OCI-LY1 (cell line): ENCODE data around the gene GPR179.
A peak's percentile ranks its signal among the peaks of the same experiment; 100 is the strongest.

Source experiments
- H2AFZ ChIP-seq: fragments of 200-600 bp; sonication (generic), shearing (Covaris generic); 2 replicates; pipeline ENCODE4 v1.6.0; 2014; ENCODE audit warnings: antibody characterized with exemption, mild to moderate bottlenecking, low read length
- H3F3A ChIP-seq: fragments of 200-600 bp; sonication (generic), shearing (Covaris generic); 2 replicates; pipeline ENCODE4 v1.6.0; 2014; ENCODE audit warnings: mild to moderate bottlenecking, antibody characterized with exemption, low read length, moderate library complexity; ENCODE audit not compliant: insufficient read depth
- H3K27ac ChIP-seq: fragments of 200-600 bp; sonication (generic); 2 replicates; pipeline ENCODE4 v1.5.1; 2014; ENCODE audit warnings: low read length, mixed run types, mild to moderate bottlenecking, low read depth; ENCODE audit not compliant: poor library complexity, severe bottlenecking
- H3K27me3 ChIP-seq: fragments of 200-600 bp; sonication (generic); 2 replicates; pipeline ENCODE4 v1.6.0; 2014; ENCODE audit warnings: antibody characterized with exemption, mild to moderate bottlenecking, low read length, moderate library complexity; ENCODE audit not compliant: insufficient read depth
- H3K36me3 ChIP-seq: fragments of 200-600 bp; sonication (generic); 2 replicates; pipeline ENCODE4 v1.6.1; 2014; ENCODE audit warnings: mild to moderate bottlenecking, antibody characterized with exemption, low read length, moderate library complexity, mixed read lengths; ENCODE audit not compliant: insufficient read depth
- H3K4me1 ChIP-seq: fragments of 200-600 bp; sonication (generic); 2 replicates; pipeline ENCODE4 v1.5.1; 2014; ENCODE audit warnings: mild to moderate bottlenecking, low read length, moderate library complexity; ENCODE audit not compliant: insufficient read depth, severe bottlenecking
- H3K4me2 ChIP-seq: fragments of 200-600 bp; sonication (generic), shearing (Covaris generic); 2 replicates; pipeline ENCODE4 v1.6.1; 2014; ENCODE audit warnings: low read length
- H3K4me3 ChIP-seq: fragments of 200-600 bp; sonication (generic); 2 replicates; pipeline ENCODE4 v1.5.1; 2014; ENCODE audit warnings: low read length, low read depth, mild to moderate bottlenecking, mixed read lengths; ENCODE audit not compliant: poor library complexity, severe bottlenecking
- H3K79me2 ChIP-seq: fragments of 200-600 bp; shearing (Covaris generic); 2 replicates; pipeline ENCODE4 v1.6.1; 2016; ENCODE audit warnings: mixed run types, low read length, mixed read lengths; ENCODE audit not compliant: insufficient read depth
- H3K9ac ChIP-seq: fragments of 200-600 bp; sonication (generic), shearing (Covaris generic); 2 replicates; pipeline ENCODE4 v1.6.1; 2014; ENCODE audit warnings: mild to moderate bottlenecking, low read length, mixed read lengths
- H3K9me2 ChIP-seq: fragments of 200-600 bp; sonication (generic), shearing (Covaris generic); 2 replicates; pipeline ENCODE4 v1.6.1; 2014; ENCODE audit warnings: low read depth, mild to moderate bottlenecking, low read length, mixed read lengths
- H3K9me3 ChIP-seq: fragments of 200-600 bp; shearing (Covaris generic); 2 replicates; pipeline ENCODE4 v1.6.1; 2014; ENCODE audit warnings: low read length, mixed read lengths
- H4K20me1 ChIP-seq: fragments of 200-600 bp; sonication (generic), shearing (Covaris generic); 2 replicates; pipeline ENCODE4 v1.6.0; 2016; ENCODE audit warnings: mild to moderate bottlenecking, low read length; ENCODE audit not compliant: insufficient read depth
- CTCF ChIP-seq: fragments of 200-600 bp; sonication (generic), shearing (Covaris generic); IDR thresholded peaks from 2 replicates; pipeline ENCODE4 v1.5.1; 2017; ENCODE audit warnings: mild to moderate bottlenecking, antibody characterized with exemption, low read length, moderate library complexity, mixed read lengths
- EZH2 ChIP-seq: fragments of 200-600 bp; sonication (generic), shearing (Covaris generic); IDR thresholded peaks from 2 replicates; pipeline ENCODE4 v1.8.0; 2017; ENCODE audit warnings: borderline replicate concordance, mixed run types, mild to moderate bottlenecking, antibody characterized with exemption, low read length, moderate library complexity, mixed read lengths

GPR179 gene

GRCh38 chr17:38333635-38334295, 10.0 kb downstream of the GPR179 start:
- Histone ChIP-seq H3K4me1 (no peaks in the 10 kb centered on the region), H3K9me3 (no peaks in the 10 kb centered on the region), H3K4me2 (no peak overlapping the region)

GRCh38 chr17:38332735-38333134, 11.0 kb downstream of the GPR179 start:
- no peaks in the 10 kb centered on the region for H3K9me2 ChIP-seq
- H3K9ac ChIP-seq = no peak overlapping the region
- H3K4me2 ChIP-seq = no peak overlapping the region
- H3K27me3 ChIP-seq = no peaks in the 10 kb centered on the region
- H3K4me3 ChIP-seq = no peak overlapping the region
- H3F3A ChIP-seq = no peaks in the 10 kb centered on the region
- H3K79me2 ChIP-seq = no peaks in the 10 kb centered on the region
- no peak overlapping the region for H3K27ac ChIP-seq
- H3K36me3 ChIP-seq = no peaks in the 10 kb centered on the region
- H4K20me1 ChIP-seq = no peaks in the 10 kb centered on the region
- no peak overlapping the region for H2AFZ ChIP-seq
- H3K9me3 ChIP-seq = no peaks in the 10 kb centered on the region
- no peaks in the 10 kb centered on the region for H3K4me1 ChIP-seq
- TF ChIP-seq CTCF (no peak), EZH2 (no peak)

More at GRCh38 chr17:38333635-38334295, 10.0 kb downstream of the GPR179 start:
- H4K20me1 ChIP-seq = no peaks in the 10 kb centered on the region
- no peaks in the 10 kb centered on the region for H3K9me2 ChIP-seq
- no peaks in the 10 kb centered on the region for H3F3A ChIP-seq
- H2AFZ ChIP-seq = no peak overlapping the region
- H3K79me2 ChIP-seq = no peaks in the 10 kb centered on the region
- no peak overlapping the region for H3K9ac ChIP-seq
- H3K27ac ChIP-seq = no peak overlapping the region
- no peaks in the 10 kb centered on the region for H3K27me3 ChIP-seq
- no peak for TF ChIP-seq EZH2
- TF ChIP-seq CTCF = peak; percentile 87
- no peaks in the 10 kb centered on the region for H3K36me3 ChIP-seq
- no peak overlapping the region for H3K4me3 ChIP-seq

- TF ChIP-seq CTCF = no peak
- H3K9me3 ChIP-seq = no peaks in the 10 kb centered on the region
- H3K4me1 ChIP-seq = peaks cover under 1% of the 10 kb centered on the region
- no peak overlapping the region for H3K4me3 ChIP-seq
- no peak overlapping the region for H3K27ac ChIP-seq
- no peaks in the 10 kb centered on the region for H4K20me1 ChIP-seq
- no peaks in the 10 kb centered on the region for H3K9me2 ChIP-seq
- no peak overlapping the region for H3K4me2 ChIP-seq
- H3K9ac ChIP-seq = no peak overlapping the region
- H3K79me2 ChIP-seq = no peaks in the 10 kb centered on the region
- H3K27me3 ChIP-seq = no peaks in the 10 kb centered on the region
- H3F3A ChIP-seq = no peaks in the 10 kb centered on the region
- H2AFZ ChIP-seq = no peak overlapping the region
- H3K36me3 ChIP-seq = no peaks in the 10 kb centered on the region
Observed at GRCh38 chr17:38330941-38331411, 12.8 kb downstream of the GPR179 start.
